DLD1 (cell line): Measurements from ENCODE around the gene SP3.
"Not testable (repeated sequence)": the region's sequence is repeated elsewhere in the genome, so short reads cannot be mapped to it uniquely, and the experiment has no call there.

Source experiments
- in situ Hi-C: cut with HindIII; loops from 2 replicates; pipeline ENCODE4 v1.10.0; 2017; ENCODE audit warnings: low sequenced_read_pairs

Gene SP3

DNA sequence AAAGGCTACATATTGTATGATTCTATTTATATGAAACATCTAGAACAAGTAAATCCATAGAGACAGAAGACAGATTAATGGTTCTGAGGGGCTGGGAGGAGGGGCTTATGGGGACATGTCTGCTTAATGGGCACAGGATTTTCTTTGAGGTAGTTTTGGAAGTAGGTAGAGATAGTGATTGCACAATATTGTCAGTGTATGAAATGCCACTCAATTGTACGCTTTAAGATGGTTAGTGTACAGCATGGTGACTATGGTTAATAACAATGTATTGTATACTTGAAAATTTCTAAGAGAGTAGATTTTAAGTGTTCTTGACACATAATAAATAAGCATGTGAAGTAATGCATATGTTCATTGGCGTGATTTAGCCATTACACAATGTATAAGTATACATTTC is 68.4 kb downstream of the SP3 start:
- in situ Hi-C loops = no loop called here

GRCh38 chr2:173892341-173892740 is 72.8 kb downstream of the SP3 start:
- in situ Hi-C loops = no loop called here

GRCh38 chr2:173891315-173892037 is 73.7 kb downstream of the SP3 start:
- in situ Hi-C loops = no loop called here

DNA sequence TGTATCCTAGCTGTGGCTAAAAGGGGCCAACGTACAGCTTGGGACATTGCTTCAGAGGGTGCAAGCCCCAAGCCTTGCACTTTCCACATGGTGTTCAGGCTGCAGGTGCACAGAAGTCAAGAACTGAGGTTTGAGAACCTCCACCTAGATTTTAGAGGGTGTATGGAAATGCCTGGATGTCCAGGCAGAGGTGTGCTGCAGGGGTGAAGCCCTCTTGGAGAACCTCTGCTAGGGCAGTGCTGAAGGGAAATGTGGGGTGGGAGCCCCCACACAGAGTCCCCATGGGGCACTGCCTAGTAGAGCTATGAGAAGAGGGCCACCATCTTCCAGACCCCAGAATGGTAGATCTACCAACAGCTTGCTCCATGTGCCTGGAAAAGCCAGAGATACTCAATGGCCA is 75.7 kb downstream of the SP3 start:
- in situ Hi-C loops = not testable (repeated sequence)

GRCh38 chr2:173886613-173887012 is 78.6 kb downstream of the SP3 start:
- in situ Hi-C loops = no loop called here

DNA sequence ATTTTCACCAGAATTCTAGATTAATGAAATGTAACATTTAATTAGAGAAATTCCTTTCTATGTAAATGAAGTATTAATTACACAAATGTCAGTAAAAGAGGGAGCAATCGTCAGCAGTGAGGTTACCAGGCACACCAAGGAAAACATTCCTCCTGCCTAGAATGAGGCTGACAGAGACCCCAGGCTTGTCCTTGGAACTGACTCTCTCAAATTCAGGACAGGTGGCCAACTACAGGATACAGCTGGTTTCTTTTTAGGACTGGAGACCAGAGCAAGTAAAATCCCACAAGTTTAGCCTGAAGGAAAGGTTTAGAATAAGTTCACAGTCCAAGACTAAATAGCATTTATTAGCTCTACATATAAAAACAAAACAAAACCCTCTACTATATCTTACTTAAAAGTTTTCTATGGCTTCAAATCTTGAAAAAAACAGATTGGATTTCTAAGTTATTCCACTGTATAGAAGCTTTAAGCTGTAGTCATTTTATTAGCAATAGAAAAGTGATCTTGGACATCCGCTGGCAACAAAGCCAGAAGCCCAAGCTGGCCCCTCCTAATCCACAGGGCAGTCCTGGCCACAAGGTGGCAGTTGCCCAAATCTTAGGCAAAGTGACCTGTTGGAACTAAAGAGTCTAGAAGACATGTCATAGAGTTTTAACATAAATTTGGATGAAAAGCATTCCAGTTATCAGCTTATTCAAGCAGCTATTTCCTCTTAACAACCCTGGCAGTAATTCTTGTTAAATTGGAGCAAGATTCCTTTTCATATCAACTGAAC is 81.0 kb downstream of the SP3 start:
- in situ Hi-C loops = no loop called here

DNA sequence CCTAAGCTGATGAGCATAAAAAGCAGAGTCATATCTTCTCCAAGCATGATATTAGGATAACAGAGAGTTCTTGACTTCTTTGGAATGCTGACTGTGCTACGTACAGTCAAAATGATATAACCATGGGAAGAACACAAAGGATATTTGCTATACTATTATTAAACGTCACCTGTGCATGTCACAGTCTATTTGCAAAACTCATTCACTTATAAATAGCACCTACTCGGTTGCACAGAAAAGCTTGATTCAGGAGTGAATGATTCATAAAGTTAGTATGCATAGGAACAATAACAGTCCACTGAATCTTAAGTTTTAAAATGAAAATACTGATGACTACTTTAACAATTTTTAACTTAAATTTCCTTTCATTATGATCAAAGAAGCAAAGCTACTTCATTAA is 83.3 kb downstream of the SP3 start:
- in situ Hi-C loops = no loop called here

GRCh38 chr2:173881461-173881860 is 83.7 kb downstream of the SP3 start:
- in situ Hi-C loops = no loop called here

DNA sequence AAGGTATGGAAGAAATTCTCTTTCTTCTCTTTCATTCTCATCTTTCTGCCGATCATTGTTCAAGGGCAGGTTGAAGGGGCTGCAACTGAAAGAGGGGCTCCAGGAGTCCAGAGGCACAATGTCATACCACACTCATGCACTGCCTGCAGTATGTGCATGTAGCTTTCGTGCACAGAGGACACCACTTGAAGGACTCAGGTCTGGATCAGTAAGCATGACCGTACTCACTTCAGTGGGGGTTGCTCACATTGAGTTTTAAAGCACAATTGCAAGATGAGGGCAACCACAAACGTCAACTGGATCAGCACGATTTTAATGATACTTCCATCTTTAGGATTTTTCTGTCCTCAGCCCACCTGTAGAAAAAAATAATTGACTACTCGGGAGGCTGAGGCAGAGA is 84.6 kb downstream of the SP3 start:
- in situ Hi-C loops = no loop called here

DNA sequence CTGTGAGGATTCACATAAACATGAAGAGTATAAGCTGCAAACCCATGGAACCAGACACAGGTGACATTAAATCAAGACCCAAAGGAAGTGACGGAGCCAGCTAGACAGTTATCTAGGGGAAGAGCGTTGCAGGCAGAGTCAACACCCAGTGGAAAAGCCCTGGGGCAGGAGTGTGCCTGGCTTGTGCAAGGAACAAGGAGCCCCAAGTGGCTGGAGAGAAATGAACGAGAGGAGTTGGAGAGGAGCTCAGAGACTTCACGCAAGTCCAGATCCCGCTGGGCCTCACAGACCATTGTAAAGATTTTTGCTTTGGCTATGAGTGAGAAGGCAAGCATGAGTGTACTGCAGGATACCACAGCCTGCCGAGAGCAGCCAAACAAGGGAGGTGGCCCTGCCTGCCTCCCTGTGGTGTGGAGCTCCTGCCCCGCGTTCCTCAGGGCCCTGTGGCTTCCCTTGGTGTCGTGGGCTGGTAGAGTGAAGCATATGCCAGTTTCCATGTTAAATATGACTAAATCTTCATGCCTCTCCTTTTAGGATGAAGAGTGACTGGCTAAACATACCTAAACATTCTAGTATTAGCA is 88.2 kb downstream of the SP3 start:
- in situ Hi-C loops = no loop called here

- in situ Hi-C loops = no loop called here
Measured at GRCh38 chr2:173874894-173875237, 90.3 kb downstream of the SP3 start.

DNA sequence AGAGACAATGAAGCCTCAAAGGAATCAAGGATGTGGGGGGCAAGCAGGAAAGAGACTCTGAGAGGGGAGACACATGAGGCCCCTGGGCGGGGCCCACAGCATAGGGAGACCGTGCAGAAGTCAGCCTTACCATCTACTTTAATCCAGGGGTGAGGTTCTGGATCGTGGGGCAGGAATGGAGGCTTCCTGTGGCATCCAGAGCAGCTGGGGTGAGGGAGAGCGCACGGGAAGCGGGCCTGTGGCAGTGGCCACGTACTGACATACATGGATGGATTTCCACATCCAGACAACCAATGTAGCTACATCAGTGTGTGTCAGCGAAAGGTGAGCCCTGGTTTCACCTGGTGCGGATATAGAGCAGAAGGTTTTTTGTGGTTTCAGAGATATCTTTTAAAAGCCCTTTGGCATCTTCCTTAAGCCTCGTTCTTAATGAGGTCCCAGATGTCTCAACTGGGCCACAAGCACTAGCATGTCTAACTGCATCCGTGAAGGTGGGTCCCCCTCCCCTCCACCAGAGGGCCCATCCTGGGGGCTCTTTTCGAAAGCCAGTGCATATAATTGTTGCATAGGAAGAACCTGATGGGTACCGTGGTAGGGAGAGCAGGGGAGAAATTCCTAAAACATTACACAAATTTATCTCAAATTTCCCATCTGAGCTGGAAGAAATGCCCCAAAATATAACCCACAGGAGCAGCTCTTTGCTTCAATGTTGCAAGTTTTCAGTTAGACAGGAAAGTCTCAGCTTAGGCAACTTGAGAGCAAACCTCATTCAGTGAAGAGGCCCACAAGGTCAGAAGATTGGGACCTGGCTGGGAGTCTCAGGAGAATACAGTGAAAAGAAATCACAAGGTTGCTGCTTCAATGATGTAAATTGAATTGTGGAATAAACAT is 90.9 kb downstream of the SP3 start:
- in situ Hi-C loops = no loop called here

GRCh38 chr2:173872714-173873113 is 92.5 kb downstream of the SP3 start:
- in situ Hi-C loops = no loop called here

DNA sequence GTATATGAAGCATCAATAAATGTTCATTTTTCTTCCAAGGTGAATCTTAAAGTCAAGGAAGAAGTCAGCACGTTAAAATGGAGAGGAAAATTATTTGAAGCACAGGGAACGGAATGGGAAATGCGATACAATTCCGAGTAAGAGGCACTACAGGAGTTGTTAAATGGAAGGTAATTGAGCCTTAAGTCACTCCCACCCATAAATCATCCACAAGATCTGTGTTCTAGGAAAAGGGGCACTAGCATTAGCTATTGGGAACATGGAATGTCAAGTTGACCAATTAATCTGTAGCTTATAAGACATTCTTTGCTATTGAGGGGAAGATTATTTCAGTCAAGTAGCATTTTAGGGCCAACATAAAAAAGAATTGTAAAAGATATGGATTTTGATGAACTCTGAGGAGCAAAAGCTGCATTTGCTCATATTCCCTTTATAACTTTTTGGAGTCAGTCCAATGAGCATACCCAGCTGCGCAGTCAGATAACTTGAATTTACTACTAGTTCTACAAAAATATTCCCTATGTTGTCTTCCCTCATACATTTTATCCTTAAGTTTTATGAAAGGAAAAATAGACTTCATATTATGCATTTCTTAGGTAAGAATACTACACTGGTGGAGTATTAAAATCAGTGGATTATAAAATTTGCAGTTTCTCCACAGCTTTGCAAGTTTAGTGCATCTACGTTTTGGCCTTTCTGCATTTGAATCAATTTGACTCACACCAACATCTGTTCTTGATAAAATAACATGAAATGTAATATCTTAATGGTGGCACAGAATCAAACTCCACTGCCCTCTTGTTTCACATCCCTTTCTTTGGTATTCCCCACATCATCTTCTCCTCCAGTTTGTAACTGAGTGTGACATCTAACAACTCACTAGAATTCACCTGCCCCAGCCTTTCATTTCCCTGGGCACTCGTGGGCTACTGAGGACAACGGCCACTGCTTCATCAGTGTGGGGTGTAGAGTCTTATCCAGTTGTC is 95.6 kb downstream of the SP3 start:
- in situ Hi-C loops = no loop called here

- in situ Hi-C loops = no loop called here
Measured at GRCh38 chr2:173868406-173868805, 96.8 kb downstream of the SP3 start.

- in situ Hi-C loops = no loop called here
Measured at GRCh38 chr2:173866874-173867618, 98.1 kb downstream of the SP3 start.

DNA sequence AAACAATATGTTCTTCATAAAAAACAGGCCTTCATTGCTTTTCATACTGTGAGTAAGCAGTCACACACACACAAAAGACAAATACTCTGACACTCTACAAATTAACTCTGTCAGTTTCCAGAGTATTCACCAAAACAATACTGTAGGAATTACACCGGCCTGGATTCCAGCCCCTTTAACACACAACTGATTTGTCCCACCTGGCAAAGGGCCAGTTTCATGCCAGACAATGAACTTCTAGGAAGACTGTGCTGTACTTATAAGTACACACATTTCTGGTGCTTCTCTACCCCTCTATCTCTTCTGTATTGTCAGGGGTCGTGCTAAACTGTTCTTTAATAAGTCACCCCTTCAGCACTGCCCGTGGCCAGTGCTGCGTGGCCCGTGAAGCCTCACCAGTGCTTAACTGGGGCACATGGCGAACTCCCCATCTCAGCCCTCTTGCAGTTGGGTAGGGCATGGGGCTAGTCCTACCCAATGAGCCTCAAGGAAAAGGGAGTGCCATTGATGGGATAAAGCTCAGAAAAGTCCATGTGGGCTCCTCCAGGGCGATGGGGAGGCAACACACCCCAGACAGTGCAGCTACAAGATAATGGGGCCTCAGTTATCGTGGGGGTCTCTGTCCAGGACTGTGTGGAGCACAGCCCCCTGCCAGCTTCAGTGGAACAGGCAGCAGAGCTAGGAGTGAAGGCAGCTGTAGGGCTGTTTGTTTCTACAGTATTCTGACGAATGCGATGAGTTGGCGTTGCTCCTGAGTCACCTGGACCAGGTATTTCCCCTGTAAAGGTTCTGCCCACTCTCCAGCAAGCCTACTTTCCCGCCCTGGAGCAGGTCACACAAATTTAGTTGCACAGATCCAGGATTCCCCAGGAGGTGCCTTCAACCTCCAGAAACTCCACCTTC is 99.0 kb downstream of the SP3 start:
- in situ Hi-C loops = no loop called here

- in situ Hi-C loops = no loop called here
Measured at GRCh38 chr2:173862612-173863217, 102.5 kb downstream of the SP3 start.
